OCI-LY1 (cell line): ENCODE data around the gene SLC38A8.

ENCODE experiments used
- EZH2 ChIP-seq: fragments of 200-600 bp; sonication (generic), shearing (Covaris generic); IDR thresholded peaks from 2 replicates; pipeline ENCODE4 v1.8.0; 2017; ENCODE audit warnings: borderline replicate concordance, mixed run types, mild to moderate bottlenecking, antibody characterized with exemption, low read length, moderate library complexity, mixed read lengths
- TF ChIP-seq, protein P1 (sequence below): fragments of 200-600 bp; sonication (generic), shearing (Covaris generic); IDR thresholded peaks from 2 replicates; pipeline ENCODE4 v1.5.1; 2017; ENCODE audit warnings: mild to moderate bottlenecking, antibody characterized with exemption, low read length, moderate library complexity, mixed read lengths

DNA sequence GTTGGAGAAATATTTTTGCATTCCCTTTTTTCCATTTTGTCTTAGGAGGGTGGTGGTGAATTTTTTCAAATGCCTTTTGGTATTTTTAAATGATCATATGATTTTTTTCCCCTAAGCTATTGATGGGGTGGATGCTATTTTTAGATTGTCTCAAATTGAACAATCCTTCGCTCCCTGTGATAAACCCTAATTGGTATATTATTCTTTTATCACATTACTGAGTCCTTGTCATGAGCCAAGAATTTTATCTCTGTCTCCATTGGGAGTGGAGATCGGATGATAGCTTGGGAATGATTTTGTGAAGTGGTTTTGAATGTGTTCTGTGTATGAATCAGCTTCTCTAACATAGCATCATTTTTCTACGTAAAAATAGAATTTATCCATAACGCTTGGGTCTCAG is 59.1 kb downstream of the SLC38A8 start:
- TF ChIP-seq EZH2 = no peak
- TF ChIP-seq, protein P1, sequence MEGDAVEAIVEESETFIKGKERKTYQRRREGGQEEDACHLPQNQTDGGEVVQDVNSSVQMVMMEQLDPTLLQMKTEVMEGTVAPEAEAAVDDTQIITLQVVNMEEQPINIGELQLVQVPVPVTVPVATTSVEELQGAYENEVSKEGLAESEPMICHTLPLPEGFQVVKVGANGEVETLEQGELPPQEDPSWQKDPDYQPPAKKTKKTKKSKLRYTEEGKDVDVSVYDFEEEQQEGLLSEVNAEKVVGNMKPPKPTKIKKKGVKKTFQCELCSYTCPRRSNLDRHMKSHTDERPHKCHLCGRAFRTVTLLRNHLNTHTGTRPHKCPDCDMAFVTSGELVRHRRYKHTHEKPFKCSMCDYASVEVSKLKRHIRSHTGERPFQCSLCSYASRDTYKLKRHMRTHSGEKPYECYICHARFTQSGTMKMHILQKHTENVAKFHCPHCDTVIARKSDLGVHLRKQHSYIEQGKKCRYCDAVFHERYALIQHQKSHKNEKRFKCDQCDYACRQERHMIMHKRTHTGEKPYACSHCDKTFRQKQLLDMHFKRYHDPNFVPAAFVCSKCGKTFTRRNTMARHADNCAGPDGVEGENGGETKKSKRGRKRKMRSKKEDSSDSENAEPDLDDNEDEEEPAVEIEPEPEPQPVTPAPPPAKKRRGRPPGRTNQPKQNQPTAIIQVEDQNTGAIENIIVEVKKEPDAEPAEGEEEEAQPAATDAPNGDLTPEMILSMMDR = no peak
